ENCODE measurements around the gene EFCAB11.

DNA sequence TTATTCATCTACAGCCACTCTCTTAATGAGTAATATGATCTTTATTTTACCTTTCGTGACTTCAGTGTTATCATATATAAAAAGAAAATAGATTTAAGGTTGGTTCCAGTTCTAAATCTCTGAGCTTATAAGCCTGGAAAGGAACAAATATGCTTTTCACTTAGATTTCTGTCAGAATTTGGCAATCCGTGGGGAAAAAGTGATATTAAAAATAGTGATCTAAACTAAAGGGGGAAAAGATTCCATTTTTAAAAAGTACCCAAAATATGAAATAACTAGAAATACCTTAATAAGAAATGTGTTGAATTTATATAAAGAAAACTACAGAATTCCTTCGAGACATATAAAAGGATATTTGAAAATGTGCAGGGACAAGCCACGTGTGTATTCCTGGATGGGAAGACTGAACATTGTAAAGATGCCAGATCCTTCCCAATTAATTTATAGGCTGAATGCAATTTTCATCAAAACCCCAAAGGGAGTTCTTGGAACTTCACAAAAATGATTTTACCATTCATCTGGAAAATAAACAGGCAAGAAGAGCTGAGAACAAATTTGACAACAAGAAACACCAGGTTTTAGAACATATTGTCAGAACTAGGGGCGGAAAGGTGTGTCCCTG lies 142.5 kb downstream of the EFCAB11 start:
- TF ChIP-seq, protein P1, sequence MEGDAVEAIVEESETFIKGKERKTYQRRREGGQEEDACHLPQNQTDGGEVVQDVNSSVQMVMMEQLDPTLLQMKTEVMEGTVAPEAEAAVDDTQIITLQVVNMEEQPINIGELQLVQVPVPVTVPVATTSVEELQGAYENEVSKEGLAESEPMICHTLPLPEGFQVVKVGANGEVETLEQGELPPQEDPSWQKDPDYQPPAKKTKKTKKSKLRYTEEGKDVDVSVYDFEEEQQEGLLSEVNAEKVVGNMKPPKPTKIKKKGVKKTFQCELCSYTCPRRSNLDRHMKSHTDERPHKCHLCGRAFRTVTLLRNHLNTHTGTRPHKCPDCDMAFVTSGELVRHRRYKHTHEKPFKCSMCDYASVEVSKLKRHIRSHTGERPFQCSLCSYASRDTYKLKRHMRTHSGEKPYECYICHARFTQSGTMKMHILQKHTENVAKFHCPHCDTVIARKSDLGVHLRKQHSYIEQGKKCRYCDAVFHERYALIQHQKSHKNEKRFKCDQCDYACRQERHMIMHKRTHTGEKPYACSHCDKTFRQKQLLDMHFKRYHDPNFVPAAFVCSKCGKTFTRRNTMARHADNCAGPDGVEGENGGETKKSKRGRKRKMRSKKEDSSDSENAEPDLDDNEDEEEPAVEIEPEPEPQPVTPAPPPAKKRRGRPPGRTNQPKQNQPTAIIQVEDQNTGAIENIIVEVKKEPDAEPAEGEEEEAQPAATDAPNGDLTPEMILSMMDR (IDR thresholded peaks at IDR 0.05; ENCODE audit: low read length): no peak
- no peak for TF ChIP-seq EZH2 (IDR thresholded peaks at IDR 0.05; ENCODE audit: borderline replicate concordance, low read length)
